ENCODE measurements around the gene HOMER2. TPM values are rescaled to one million over a fixed set of nuclear protein-coding genes. Genes with fewer than 3 reads are reported as not detected.

Gene HOMER2
- total RNA-seq, 1 experiment from 2014 or later = 14.2 TPM

GRCh38 chr15:82999426-82999825 lies 46.9 kb upstream of the HOMER2 start:
- Histone ChIP-seq H4K20me1 (ENCODE audit: control insufficient read depth, insufficient read depth, insufficient read length) (no peaks in the 10 kb centered on the region), H3K4me2 (ENCODE audit: insufficient read depth, insufficient read length, low read length) (no peak overlapping the region), H2BK5ac (ENCODE audit: insufficient read length, low read length) (no peak overlapping the region), H3K23ac (ENCODE audit: insufficient read length, low read depth, low read length) (no peak overlapping the region), H4K8ac (replicated peaks; ENCODE audit: insufficient read length, low read depth, low read length) (no peak overlapping the region), H3K79me1 (ENCODE audit: insufficient read depth, low read depth, low read length, poor library complexity, severe bottlenecking) (no peaks in the 10 kb centered on the region), H2BK15ac (ENCODE audit: low read depth, low read length) (no peak overlapping the region), H3K79me2 (ENCODE audit: insufficient read depth, low read length) (no peaks in the 10 kb centered on the region), H3T11ph (ENCODE audit: low read length) (no peak overlapping the region), H2AK5ac (ENCODE audit: insufficient read length, low read length) (no peak overlapping the region), H3K18ac (ENCODE audit: insufficient read length, low read depth, low read length) (no peak overlapping the region), H4K91ac (ENCODE audit: insufficient read length, low read depth, low read length) (no peak overlapping the region), H3K27ac (ENCODE audit: insufficient read length, low read depth, low read length) (no peak overlapping the region), H4K5ac (ENCODE audit: insufficient read length, low read depth, low read length) (no peak overlapping the region), H3K9me3 (ENCODE audit: control insufficient read depth, low read depth, low read length) (no peaks in the 10 kb centered on the region), H3K9ac (ENCODE audit: extremely low read depth, insufficient read length, low read length) (no peak overlapping the region), H3K23me2 (ENCODE audit: insufficient read length, low read depth, low read length, poor library complexity, severe bottlenecking) (no peaks in the 10 kb centered on the region), H3K56ac (ENCODE audit: insufficient read length, low read depth, low read length) (no peak overlapping the region), H3K4ac (ENCODE audit: low read depth, low read length) (no peak overlapping the region), H2AFZ (ENCODE audit: low read length) (no peak overlapping the region), H3K14ac (ENCODE audit: insufficient read depth, low read length) (no peak overlapping the region), H2BK12ac (ENCODE audit: insufficient read length, low read depth, low read length) (no peak overlapping the region), H3K27me3 (ENCODE audit: insufficient read depth, low read length) (no peaks in the 10 kb centered on the region), H3K4me1 (ENCODE audit: insufficient read depth, low read length) (no peaks in the 10 kb centered on the region), H2BK120ac (ENCODE audit: low read depth, low read length, poor library complexity, severe bottlenecking) (no peak overlapping the region), H2BK20ac (ENCODE audit: low read depth, low read length, poor library complexity, severe bottlenecking) (no peak overlapping the region)
- no peak overlapping the region for H3K27ac Mint-ChIP-seq
- peaks cover 3 to 4% of the 10 kb centered on the region in 2 experiments; a peak in 2 of 4 replicates for H3K4me1 Mint-ChIP-seq
- H3K36me3 Mint-ChIP-seq (ENCODE audit: insufficient read depth in 1 of 3, low read depth in 3 of 3) = peaks cover 3 to 4% (median 4%) of the 10 kb centered on the region in 3 experiments; a peak in 3 of 7 replicates
- no peak for TF ChIP-seq CTCF (conservative IDR thresholded peaks at IDR 0.05)
- no peak overlapping the region for H3K4me3 Mint-ChIP-seq
- H3K9me3 Mint-ChIP-seq = peaks cover 0 to 5% of the 10 kb centered on the region in 2 experiments; a peak in 2 of 5 replicates
- H3K27me3 Mint-ChIP-seq (ENCODE audit: low read depth) = peaks cover 2% of the 10 kb centered on the region; the same call in 1 of the 2 replicates
- no CpG with 5 or more reads among the region's 6 CpGs for WGBS (ENCODE audit: extremely low coverage, insufficient read length, low lambda C conversion rate)
- DNase-seq = no peak

Measured in H9 (cell line).